Medulla oblongata (tissue), 1 donor: ENCODE data around the gene GALP.
"Not testable (repeated sequence)": the region's sequence is repeated elsewhere in the genome, so short reads cannot be mapped to it uniquely, and the experiment has no call there.

ENCODE experiments used
- DNase-seq: peaks from one replicate; pipeline ENCODE4 v3.0.0-alpha.2; 2015; ENCODE audit errors: extremely low spot score

GALP gene

DNA sequence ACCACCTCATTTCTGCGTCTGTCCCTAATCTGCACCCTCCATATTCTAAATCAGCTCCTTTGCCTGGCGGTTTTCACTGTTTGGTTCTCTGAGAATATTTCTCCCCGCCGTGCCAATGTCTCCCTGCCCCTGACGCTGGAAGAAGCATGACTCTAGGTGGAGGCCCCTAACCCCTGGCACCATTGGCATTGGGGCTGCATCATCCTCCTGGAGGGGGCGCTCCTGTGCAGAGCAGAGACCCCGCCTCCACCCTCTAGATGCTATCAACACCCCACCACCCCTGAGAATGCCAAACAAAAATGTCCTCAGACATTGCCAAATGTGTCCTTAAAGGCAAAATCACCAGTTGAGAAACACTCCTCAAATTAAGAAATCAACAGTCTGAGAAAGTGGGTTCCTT, 15.3 kb downstream of the GALP start:
- no peak for DNase-seq

- no peak for DNase-seq
Observed at GRCh38 chr19:56191711-56192110, 15.9 kb downstream of the GALP start.

GRCh38 chr19:56193981-56194640, 18.3 kb downstream of the GALP start:
- DNase-seq: no peak

DNA sequence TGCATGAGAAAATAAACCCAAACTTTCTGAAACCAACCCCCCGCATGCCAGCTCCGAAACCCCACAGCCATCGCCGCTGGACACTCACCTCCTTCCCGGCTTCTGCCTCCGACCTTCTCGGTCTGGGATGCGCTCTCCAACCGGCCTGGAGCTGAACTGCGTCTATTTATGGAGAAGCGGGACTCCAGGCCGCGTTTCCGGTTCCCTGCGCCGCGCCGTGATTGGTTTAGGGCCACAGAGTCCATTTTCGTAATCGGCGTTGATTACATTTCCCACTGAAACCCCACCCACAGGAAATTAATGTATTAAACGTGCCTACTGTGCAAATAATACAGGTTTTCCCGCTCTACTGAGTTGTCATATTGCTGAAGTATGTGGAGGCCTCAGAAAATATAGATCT, 21.8 kb downstream of the GALP start, which contains the start of gene ZSCAN5B:
Gene ZSCAN5B (minus strand): TSS at position 138 of the 400 bp plus-strand sequence. CDS start 4,731 bp downstream, outside the sequence.
- DNase-seq: not testable (repeated sequence)

DNA sequence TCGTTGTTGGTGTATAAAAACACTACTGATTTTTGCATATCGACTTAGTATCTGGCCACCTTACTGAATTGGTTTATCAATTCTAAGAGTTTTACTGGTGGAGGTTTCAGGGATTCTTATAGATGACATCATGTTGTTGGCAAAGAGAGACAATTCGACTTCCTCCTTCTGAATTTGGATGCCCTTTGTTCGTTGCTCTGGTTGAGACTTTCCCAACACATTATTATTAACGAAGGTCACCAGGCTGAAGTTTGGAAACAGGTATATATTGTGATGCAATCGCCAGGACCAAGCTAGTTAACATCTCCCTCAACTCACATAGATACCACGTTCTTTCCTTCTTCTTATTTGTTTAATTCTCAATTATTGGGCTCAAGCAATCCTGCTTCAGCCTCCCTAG, 23.9 kb downstream of the GALP start:
- DNase-seq: no peak

GRCh38 chr19:56201973-56202372, 26.2 kb downstream of the GALP start, which contains the start of gene ZSCAN5C:
Gene ZSCAN5C (plus strand): TSS chr19:56202273. CDS start chr19:56205914, 3,641 bp downstream.
- DNase-seq: no peak

- DNase-seq: not testable (repeated sequence)
Observed at GRCh38 chr19:56207581-56207980, 31.8 kb downstream of the GALP start.

- DNase-seq: no peak
Observed at GRCh38 chr19:56209091-56209490, 33.3 kb downstream of the GALP start.

DNA sequence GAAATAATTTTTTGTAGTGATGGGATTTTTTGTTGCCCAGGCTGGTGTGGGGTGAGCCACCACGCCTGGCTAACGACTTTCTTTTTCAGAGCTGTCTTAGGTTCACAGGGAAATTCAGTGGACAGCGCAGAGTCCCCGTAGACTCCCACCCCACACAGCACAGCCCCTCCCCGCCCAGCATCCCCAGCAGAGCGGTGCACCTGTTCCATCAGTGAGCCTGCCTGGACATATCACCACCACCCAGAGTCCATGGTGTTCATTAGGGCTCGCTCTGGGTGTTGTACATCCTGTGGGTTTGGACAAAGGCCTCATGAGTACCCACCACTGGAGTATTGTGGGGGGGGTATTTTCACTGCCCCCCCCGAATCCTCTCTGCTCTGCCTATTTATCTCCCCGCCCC, 34.2 kb downstream of the GALP start:
- not testable (repeated sequence) for DNase-seq

GRCh38 chr19:56211718-56212117, 35.9 kb downstream of the GALP start:
- no peak for DNase-seq

DNA sequence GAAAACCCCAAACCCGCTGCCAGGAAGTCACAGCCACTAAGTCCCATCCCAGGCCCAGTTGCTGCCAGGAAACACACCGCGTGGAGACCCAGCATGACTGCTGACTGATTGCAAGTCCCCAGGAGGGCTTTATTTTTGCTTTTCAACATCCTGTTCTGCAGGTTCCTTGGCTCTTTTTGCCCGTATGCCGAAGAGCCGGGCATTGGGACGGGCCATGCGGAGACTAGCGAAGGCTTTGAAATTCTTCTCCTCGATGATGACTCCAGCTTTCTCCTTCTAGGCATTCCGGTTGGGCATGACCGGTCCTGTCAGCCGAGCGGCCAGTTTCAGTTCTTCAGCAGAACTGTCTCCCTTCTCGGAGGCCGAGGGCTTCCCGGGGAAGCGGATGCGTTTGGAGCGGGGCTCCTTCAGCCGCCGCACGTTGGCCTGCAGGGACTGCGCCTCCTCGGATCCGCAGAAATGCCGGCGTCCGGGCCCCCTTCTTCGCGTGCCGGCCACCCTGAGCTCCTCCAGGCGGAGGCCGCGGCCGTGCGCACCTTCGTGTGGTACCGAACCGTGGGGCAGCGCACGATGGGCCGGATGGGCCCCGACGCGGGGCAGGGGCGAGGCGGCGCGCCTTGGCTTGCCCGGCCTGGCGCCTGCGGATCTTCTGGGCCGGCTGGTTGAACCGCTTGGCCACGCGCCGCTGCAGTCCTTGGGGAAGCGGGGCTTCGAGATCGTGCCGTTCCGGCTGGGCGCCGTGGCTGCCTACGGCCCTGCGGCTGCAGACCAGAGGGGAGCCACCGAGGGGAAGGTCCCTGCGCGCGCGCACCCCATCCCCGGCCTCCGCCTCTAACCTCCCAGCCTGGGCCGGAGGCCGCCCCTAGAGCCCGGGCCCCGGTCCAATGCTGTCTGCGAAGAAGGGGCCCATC, 41.5 kb downstream of the GALP start:
- DNase-seq: peak; percentile 9

DNA sequence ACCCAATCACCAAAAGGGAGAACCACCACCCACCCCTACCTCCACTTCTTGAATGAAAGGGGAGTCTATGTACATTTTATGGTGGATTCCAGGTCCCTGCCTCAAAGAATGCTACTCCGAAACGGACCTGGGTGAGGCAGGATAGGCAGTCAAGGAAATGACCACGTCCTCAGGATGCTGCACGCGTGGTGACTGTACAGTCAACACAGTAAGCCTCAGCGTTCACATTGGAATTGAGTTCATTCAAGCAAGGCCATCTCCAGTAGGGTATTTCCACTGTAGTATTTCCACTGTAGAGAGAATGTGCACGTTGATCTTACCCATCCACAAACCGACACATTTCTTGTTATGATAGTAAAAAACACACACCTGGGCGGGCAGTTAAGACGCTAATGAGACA, 43.2 kb downstream of the GALP start:
- DNase-seq: no peak

GRCh38 chr19:56221442-56221841, 45.6 kb downstream of the GALP start:
- not testable (repeated sequence) for DNase-seq

DNA sequence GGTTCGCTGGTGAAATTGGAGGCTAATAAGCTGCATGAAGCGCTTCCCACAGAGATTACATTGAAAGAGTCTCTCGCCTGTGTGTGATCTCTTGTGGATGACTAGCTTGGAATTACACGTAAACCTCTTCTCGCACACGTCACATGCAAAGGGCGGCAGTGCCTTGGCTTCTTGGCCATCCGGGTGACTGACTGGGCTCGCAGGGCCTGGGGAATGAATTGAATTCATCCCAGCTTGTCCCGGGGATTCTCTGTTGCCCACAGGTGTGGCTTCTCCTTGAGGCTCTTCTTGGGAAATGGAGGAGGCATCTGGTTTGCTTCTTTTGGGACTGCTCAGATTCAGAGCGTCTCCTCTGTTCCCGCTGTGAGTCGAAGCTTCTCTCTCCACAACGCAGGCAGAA, 46.0 kb downstream of the GALP start:
- no peak for DNase-seq

DNA sequence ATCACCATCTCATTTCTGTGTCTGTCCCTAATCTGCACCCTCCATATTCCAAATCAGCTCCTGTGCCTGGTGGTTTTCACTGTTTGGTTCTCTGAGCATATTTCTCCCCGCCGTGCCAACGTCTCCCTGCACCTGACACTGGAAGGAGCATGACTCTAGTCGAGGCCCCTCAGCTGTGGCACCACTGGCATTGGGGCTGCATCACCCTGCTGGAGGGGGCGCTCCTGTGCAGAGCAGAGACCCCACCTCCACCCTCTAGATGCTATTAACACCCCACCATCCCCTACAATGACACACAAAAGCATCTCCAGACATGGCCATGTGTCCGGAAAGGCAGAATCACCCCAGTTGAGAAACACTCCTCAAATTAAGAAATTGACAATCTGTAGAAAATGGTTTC, 47.1 kb downstream of the GALP start:
- no peak for DNase-seq

GRCh38 chr19:56223481-56223880, 47.7 kb downstream of the GALP start:
- no peak for DNase-seq
